K562 (cell line): ENCODE data around the gene LMTK2. TPM values are rescaled to one million over a fixed set of nuclear protein-coding genes. Genes with fewer than 3 reads are reported as not detected.

ENCODE experiments used
- ATAC-seq: fragments of 200-7000 bp; cut with Tn5 transposase; 3 replicates; pipeline ENCODE4 v1.9.1; 2020; ENCODE audit warnings: moderate library complexity
- BruUV-seq: library from RNA; stranded (reverse); fragments of 400-500 nt; replicated peaks from 2 replicates; lab custom pipeline; 2021; lab: Mats Ljungman, UMichigan
- CTCF ChIA-PET: fragments of 300-600 bp; formaldehyde crosslinking; extraction: SDS; loops from one replicate; lab custom pipeline; 2021; ENCODE audit warnings: low intra/inter-chr PET ratio; lab: Yijun Ruan, JAX
- POLR2A ChIA-PET: fragments of 300-600, 350-650 bp; sonication (Branson Sonifier 250); formaldehyde crosslinking; extraction: SDS; loops from one replicate; lab custom pipeline; 2021; ENCODE audit warnings: antibody characterized with exemption, inconsistent platforms; lab: Yijun Ruan, JAX
- DNase-seq, 4 experiments: peaks; one replicate each; pipeline versions ENCODE4 v3.0.0 to v3.0.0-alpha.2; 2011 to 2018; ENCODE audit warnings: low spot score in 3 of 4, mixed read lengths in 3 of 4; ENCODE audit errors: extremely low read depth in 1 of 4
- FAIRE-seq: peaks from 2 replicates; lab custom pipeline; 2011; peaks lifted over from hg19 to GRCh38; lab: Jason Lieb, UNC
- H2AFZ ChIP-seq: 2 replicates; pipeline ENCODE4 v1.6.0; 2011; ENCODE audit warnings: low read depth, low read length, control low read depth, inconsistent platforms
- H3K27ac ChIP-seq: fragments of 200-600 bp; 3 replicates; pipeline ENCODE4 v1.8.0; 2011; ENCODE audit warnings: low read depth, mild to moderate bottlenecking, control low read depth, inconsistent platforms, low read length, moderate library complexity, mixed read lengths; ENCODE audit errors: extremely low read depth
- H3K27me3 ChIP-seq, 2 experiments: fragments of 300-600 bp in 1 of 2; 2 replicates in 1 of 2; 3 replicates in 1 of 2; pipeline versions ENCODE4 v1.6.0 to v1.8.0; 2011; ENCODE audit warnings: inconsistent platforms in 2 of 2, low read length in 2 of 2, mild to moderate bottlenecking in 1 of 2, mixed read lengths in 1 of 2, moderate library complexity in 1 of 2; ENCODE audit not compliant: control insufficient read depth in 2 of 2, insufficient read depth in 2 of 2
- H3K36me3 ChIP-seq: fragments of 300-600 bp; 3 replicates; pipeline ENCODE4 v1.8.0; 2011; ENCODE audit warnings: mild to moderate bottlenecking, low read length, inconsistent platforms; ENCODE audit not compliant: control insufficient read depth, insufficient read depth
- H3K4me1 ChIP-seq, 2 experiments: fragments of 200-600 bp in 1 of 2; replicated peaks in 1 of 2; 2 replicates in 1 of 2; 3 replicates in 1 of 2; pipeline versions ENCODE4 v1.5.1 to v1.8.0; 2011; ENCODE audit warnings: inconsistent platforms in 2 of 2, low read length in 2 of 2, mild to moderate bottlenecking in 1 of 2, mixed read lengths in 1 of 2, moderate library complexity in 1 of 2; ENCODE audit not compliant: control insufficient read depth in 2 of 2, insufficient read depth in 2 of 2
- H3K4me2 ChIP-seq: 2 replicates; pipeline ENCODE4 v1.6.1; 2011; ENCODE audit warnings: low read length, control low read depth, inconsistent platforms, mixed read lengths; ENCODE audit not compliant: insufficient read depth
- H3K4me3 ChIP-seq: fragments of 200-600 bp; sonication (generic), shearing (Covaris generic); 2 replicates; pipeline ENCODE4 v1.5.1; 2016; ENCODE audit warnings: control low read depth, inconsistent platforms
- H3K79me2 ChIP-seq: fragments of 200-600 bp; 3 replicates; pipeline ENCODE4 v1.8.0; 2011; ENCODE audit warnings: low read length, inconsistent platforms; ENCODE audit not compliant: control insufficient read depth, insufficient read depth
- H3K9ac ChIP-seq, 2 experiments: 2 replicates each; pipeline versions ENCODE4 v1.6.0 to v1.6.1; 2011; ENCODE audit warnings: low read depth in 2 of 2, low read length in 2 of 2, control low read depth in 1 of 2, inconsistent platforms in 1 of 2, mild to moderate bottlenecking in 1 of 2, mixed read lengths in 1 of 2; ENCODE audit not compliant: insufficient read depth in 1 of 2
- H3K9me1 ChIP-seq: one replicate; pipeline ENCODE4 v1.6.0; 2011; ENCODE audit warnings: inconsistent platforms, mild to moderate bottlenecking, low read length, moderate library complexity; ENCODE audit not compliant: control insufficient read depth, insufficient read depth
- H3K9me3 ChIP-seq: replicated peaks from 2 replicates; pipeline ENCODE4 v1.5.1; 2011; ENCODE audit warnings: low read depth, low read length, inconsistent platforms; ENCODE audit not compliant: control insufficient read depth, insufficient read depth
- H4K20me1 ChIP-seq: replicated peaks from 2 replicates; pipeline ENCODE4 v1.6.1; 2011; ENCODE audit warnings: low read length, inconsistent platforms, mixed read lengths; ENCODE audit not compliant: control insufficient read depth, insufficient read depth
- ARID1B ChIP-seq: fragments of 450-650 bp; IDR thresholded peaks from 2 replicates; pipeline ENCODE4 v1.6.1; 2016; ENCODE audit warnings: antibody characterized with exemption, mild to moderate bottlenecking, inconsistent platforms
- ARNT ChIP-seq, 2 experiments: fragments of 450-650 bp; IDR thresholded peaks; 2 replicates each; pipeline ENCODE4 v1.6.1; 2016; ENCODE audit warnings: mild to moderate bottlenecking in 1 of 2
- ASH1L ChIP-seq: fragments of 450-650 bp; IDR thresholded peaks from 2 replicates; pipeline ENCODE4 v1.6.1; 2018; ENCODE audit warnings: borderline replicate concordance, mild to moderate bottlenecking, low read depth; ENCODE audit not compliant: partially characterized antibody
- EP400 ChIP-seq: fragments of 450-650 bp; IDR thresholded peaks from 2 replicates; pipeline ENCODE4 v1.6.1; 2017; ENCODE audit warnings: antibody characterized with exemption, mild to moderate bottlenecking, moderate library complexity
- FOXP4 ChIP-seq: sonication (generic); formaldehyde crosslinking; IDR thresholded peaks from 2 replicates; pipeline ENCODE4 v1.8.0; 2022; ENCODE audit warnings: mild to moderate bottlenecking, missing genetic modification reagents, borderline replicate concordance
- HEY1 ChIP-seq: fragments of 250-450 bp; sonication (Bioruptor Pico); IDR thresholded peaks from 2 replicates; pipeline ENCODE4 v1.5.0; 2020; ENCODE audit warnings: mild to moderate bottlenecking, moderate library complexity, borderline replicate concordance
- LARP7 ChIP-seq: fragments of 450-650 bp; IDR thresholded peaks from 2 replicates; pipeline ENCODE4 v1.6.1; 2016
- NR4A1 ChIP-seq, 2 experiments: fragments of 250-450 bp in 1 of 2; fragments of 450-650 bp in 1 of 2; sonication (Bioruptor Pico) in 1 of 2; IDR thresholded peaks; 2 replicates each; pipeline versions ENCODE4 v1.4.0 to v1.6.1; 2016 to 2020; ENCODE audit warnings: mild to moderate bottlenecking in 2 of 2, missing compliant biosample characterization in 1 of 2, missing genetic modification characterization in 1 of 2, moderate library complexity in 1 of 2
- SAP30 ChIP-seq: fragments of 200-600 bp; sonication (generic); IDR thresholded peaks from 2 replicates; pipeline ENCODE4 v1.6.1; 2012; ENCODE audit warnings: borderline replicate concordance, low read depth, mild to moderate bottlenecking, moderate library complexity, low read length, control low read depth, inconsistent platforms; ENCODE audit not compliant: insufficient read depth, poor library complexity, severe bottlenecking
- SMAD3 ChIP-seq: fragments of 450-650 bp; formaldehyde crosslinking; conservative IDR thresholded peaks from 2 replicates; pipeline ENCODE4 v1.4.0; 2020; ENCODE audit warnings: mild to moderate bottlenecking
- SNIP1 ChIP-seq: fragments of 450-650 bp; IDR thresholded peaks from 2 replicates; pipeline ENCODE4 v1.7.1; 2017; ENCODE audit warnings: low read depth, mild to moderate bottlenecking
- TAF1 ChIP-seq: IDR thresholded peaks from 2 replicates; pipeline ENCODE4 v1.6.1; 2011; ENCODE audit warnings: mild to moderate bottlenecking, low read length, moderate library complexity; ENCODE audit not compliant: insufficient read depth, control insufficient read depth, severe bottlenecking; ENCODE audit errors: extremely low read depth
- TCF15 ChIP-seq: fragments of 250-450 bp; sonication (Bioruptor Pico); IDR thresholded peaks from 2 replicates; pipeline ENCODE4 v1.8.0; 2022; ENCODE audit warnings: moderate library complexity, mild to moderate bottlenecking, inconsistent platforms
- TFAM ChIP-seq: fragments of 250-450 bp; sonication (Bioruptor Pico); conservative IDR thresholded peaks from 2 replicates; pipeline ENCODE4 v1.5.0; 2021; ENCODE audit warnings: mild to moderate bottlenecking, moderate library complexity
- THAP7 ChIP-seq: fragments of 250-450 bp; sonication (Bioruptor Pico); IDR thresholded peaks from 2 replicates; pipeline ENCODE4 v1.5.0; 2021
- YY1 ChIP-seq, 3 experiments: IDR thresholded peaks; 2 replicates each; pipeline ENCODE4 v1.6.1; 2011; ENCODE audit warnings: low read length in 2 of 3, mild to moderate bottlenecking in 2 of 3, moderate library complexity in 2 of 3, borderline replicate concordance in 1 of 3, control low read depth in 1 of 3, low read depth in 1 of 3; ENCODE audit not compliant: insufficient read depth in 3 of 3, insufficient replicate concordance in 2 of 3, control insufficient read depth in 1 of 3, insufficient read length in 1 of 3; ENCODE audit errors: extremely low read depth in 1 of 3
- ZNF124 ChIP-seq: sonication (generic); formaldehyde crosslinking; IDR thresholded peaks from 2 replicates; pipeline ENCODE4 v1.8.1; 2022; ENCODE audit warnings: missing genetic modification reagents
- ZNF445 ChIP-seq: fragments of 250-450 bp; sonication (Bioruptor Pico); IDR thresholded peaks from 2 replicates; pipeline ENCODE4 v1.4.0; 2020; ENCODE audit warnings: low read depth, mild to moderate bottlenecking, moderate library complexity
- WGBS: fragments of 100-300 bp; shearing (Covaris generic); methylation state at CpG from one replicate; pipeline ENCODE4 v1.1.6; 2016; ENCODE audit warnings: low coverage, mixed read lengths; ENCODE audit not compliant: insufficient coverage; ENCODE audit errors: missing lambda C conversion rate; 5-methylcytosine and 5-hydroxymethylcytosine counted together
- in situ Hi-C: fragments of 300-500 bp; cut with MboI; formaldehyde crosslinking; loops from 4 replicates; pipeline ENCODE4 v1.15.0; 2018; ENCODE audit warnings: inconsistent platforms, mixed read lengths
- intact Hi-C: fragments of 100-400 bp; cut with micrococcal nuclease; formaldehyde crosslinking; loops from 2 replicates; pipeline ENCODE4 v1.14.2; 2022
- polyA plus RNA-seq, 8 experiments: library from polyadenylated mRNA; depleted of rRNA in 4 of 8; stranded (reverse) in 5 of 8; unstranded in 3 of 8; fragments of >200 nt; fragmentation: Nextera tagmentation in 2 of 8; fragmentation: Illumina TruSeq in 1 of 8; extraction: Ambion mirVana in 2 of 8; extraction: Trizol in 1 of 8; gene quantifications; 2 replicates each; pipeline versions ENCODE4 v1.2.1 to v1.2.3, GENCODE V29; 2011 to 2014; ENCODE audit warnings: inconsistent platforms in 1 of 8, missing spikeins in 1 of 8
- total RNA-seq, 7 experiments: library from RNA; depleted of rRNA in 6 of 7; stranded (reverse); fragments of >200 nt in 6 of 7; fragmentation: Illumina TruSeq in 2 of 7; extraction: Trizol in 2 of 7; gene quantifications; 2 replicates each; pipeline versions ENCODE4 v1.2.1 to v1.2.3, GENCODE V29; 2011 to 2021; ENCODE audit warnings: low replicate concordance in 1 of 7
- TF ChIP-seq, protein P1 (sequence below): sonication (generic); formaldehyde crosslinking; IDR thresholded peaks from 2 replicates; pipeline ENCODE4 v1.9.0; 2022; ENCODE audit warnings: mild to moderate bottlenecking, missing genetic modification reagents

The LMTK2 gene
- total and polyA plus RNA-seq, 9 of the 15 experiments (the other 6 are each of a cell fraction or from before 2014, with no cell fraction given), result 0.78 to 16.4 (median 6.3) TPM

DNA sequence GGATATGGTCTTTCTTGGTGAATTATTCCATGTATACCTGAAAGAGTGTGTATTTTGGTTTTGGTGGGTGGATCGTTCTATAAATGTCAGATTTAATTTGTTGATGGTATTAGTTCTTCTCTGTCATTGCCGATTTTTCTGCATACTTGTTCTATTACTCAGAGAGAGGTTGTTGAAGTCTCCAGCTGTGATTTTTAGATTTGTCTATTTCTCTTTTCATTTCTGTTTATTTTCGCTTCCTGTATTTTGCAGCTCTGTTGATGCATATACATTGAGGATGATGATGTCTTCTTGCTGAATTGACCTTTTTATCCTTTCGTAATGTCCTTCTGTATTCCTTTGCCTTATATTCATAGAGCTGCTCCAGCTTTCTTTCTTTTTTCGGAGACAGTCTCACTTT is 92.5 kb downstream of the LMTK2 start:
- peaks cover 27% of the 10 kb centered on the region; the same call in 2 of the 3 replicates for H3K36me3 ChIP-seq
- intact Hi-C loops (no loop called here), in situ Hi-C loops (no loop called here)
- H3K4me2 ChIP-seq, result no peak overlapping the region
- BruUV-seq, result no TSS peak
- no peak for DNase-seq
- H3K4me1 ChIP-seq, result peaks cover 0 to 15% of the 10 kb centered on the region in 2 experiments; a peak in 2 of 5 replicates
- no peak for FAIRE-seq
- no peak overlapping the region for H3K9ac ChIP-seq
- H2AFZ ChIP-seq, result no peak overlapping the region
- CTCF ChIA-PET, result no interaction called here
- TF ChIP-seq YY1 (IDR thresholded peaks at IDR 0.05; ENCODE audit: borderline replicate concordance in 1 of 3, control insufficient read depth in 1 of 3, extremely low read depth in 1 of 3, insufficient read depth in 3 of 3, insufficient read length in 1 of 3, insufficient replicate concordance in 2 of 3, low read depth in 1 of 3, low read length in 2 of 3) (no peak), HEY1 (CRISPR knock-in tag) (no peak), NR4A1 (CRISPR knock-in tag; IDR thresholded peaks at IDR 0.05) (no peak), NR4A1 (tag; IDR thresholded peaks at IDR 0.05) (no peak), TCF15 (CRISPR knock-in tag) (no peak), FOXP4 (CRISPR knock-in tag) (no peak), ZNF124 (no peak), SMAD3 (CRISPR knock-in tag) (no peak), ZNF445 (no peak), TFAM (CRISPR knock-in tag) (no peak), SNIP1 (no peak), SAP30 (no peak), EP400 (no peak), ARNT (IDR thresholded peaks at IDR 0.05) (no peak), ARID1B (no peak), ASH1L (no peak), LARP7 (no peak), TAF1 (no peak), THAP7 (CRISPR knock-in tag) (no peak)
- TF ChIP-seq, protein P1, sequence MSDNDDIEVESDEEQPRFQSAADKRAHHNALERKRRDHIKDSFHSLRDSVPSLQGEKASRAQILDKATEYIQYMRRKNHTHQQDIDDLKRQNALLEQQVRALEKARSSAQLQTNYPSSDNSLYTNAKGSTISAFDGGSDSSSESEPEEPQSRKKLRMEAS (CRISPR knock-in tag), result no peak
- H3K9me3 ChIP-seq, result no peaks in the 10 kb centered on the region
- H3K9me1 ChIP-seq, result no peaks in the 10 kb centered on the region
- no peaks in the 10 kb centered on the region; the same call in 1 of the 2 replicates for H4K20me1 ChIP-seq
- H3K27ac ChIP-seq, result no peak overlapping the region
- ATAC-seq, result no peak
- no peaks in the 10 kb centered on the region for H3K79me2 ChIP-seq
- H3K4me3 ChIP-seq, result no peak overlapping the region
- H3K27me3 ChIP-seq, result no peaks in the 10 kb centered on the region
- 77% methylated on average over 5 of the region's 5 CpGs for WGBS
- POLR2A ChIA-PET, result interaction anchor here (0.6 kb wide), 1 partner anchor 121 kb away, joined by 3 read pairs; no protein-coding TSS in a partner anchor
